Erythroblast (primary cell): ENCODE data around the gene IGSF9B.

Source experiments
- GATA1 ChIP-seq: IDR thresholded peaks from 2 replicates; pipeline ENCODE4 v1.6.1; 2011; ENCODE audit warnings: low read depth, mild to moderate bottlenecking, control low read depth, low read length, moderate library complexity
- POLR2A ChIP-seq: IDR thresholded peaks from 2 replicates; pipeline ENCODE4 v1.6.1; 2011; ENCODE audit warnings: mild to moderate bottlenecking, low read length

DNA sequence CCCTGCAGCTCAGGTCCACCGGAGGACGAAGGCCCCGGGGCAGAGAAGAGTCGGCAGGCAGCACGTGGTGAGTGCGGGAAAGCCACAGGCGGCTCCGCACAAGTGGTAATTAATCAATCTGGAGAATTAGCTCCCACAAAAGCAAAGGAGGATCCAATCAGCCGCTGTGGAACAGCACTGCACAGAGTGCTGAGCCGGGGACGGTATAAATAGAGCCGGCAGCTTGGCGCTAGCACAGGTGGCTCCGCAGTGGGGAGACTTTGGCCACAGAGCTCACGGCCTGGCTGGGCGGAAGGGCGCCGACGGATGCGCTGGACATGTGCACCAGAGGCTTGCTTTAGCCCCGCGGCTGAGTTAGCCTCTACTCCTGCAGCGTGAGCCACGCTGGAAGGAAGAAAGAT is 48.9 kb downstream of the IGSF9B start:
- no peak for TF ChIP-seq POLR2A
- no peak for TF ChIP-seq GATA1
